ENCODE results near the gene RBM11. TPM values are rescaled to one million over a fixed set of nuclear protein-coding genes. Genes with fewer than 3 reads are reported as not detected.

Gene RBM11
- total RNA-seq, 2 experiments from 2014 or later, result 2.3 to 2.7 TPM

DNA sequence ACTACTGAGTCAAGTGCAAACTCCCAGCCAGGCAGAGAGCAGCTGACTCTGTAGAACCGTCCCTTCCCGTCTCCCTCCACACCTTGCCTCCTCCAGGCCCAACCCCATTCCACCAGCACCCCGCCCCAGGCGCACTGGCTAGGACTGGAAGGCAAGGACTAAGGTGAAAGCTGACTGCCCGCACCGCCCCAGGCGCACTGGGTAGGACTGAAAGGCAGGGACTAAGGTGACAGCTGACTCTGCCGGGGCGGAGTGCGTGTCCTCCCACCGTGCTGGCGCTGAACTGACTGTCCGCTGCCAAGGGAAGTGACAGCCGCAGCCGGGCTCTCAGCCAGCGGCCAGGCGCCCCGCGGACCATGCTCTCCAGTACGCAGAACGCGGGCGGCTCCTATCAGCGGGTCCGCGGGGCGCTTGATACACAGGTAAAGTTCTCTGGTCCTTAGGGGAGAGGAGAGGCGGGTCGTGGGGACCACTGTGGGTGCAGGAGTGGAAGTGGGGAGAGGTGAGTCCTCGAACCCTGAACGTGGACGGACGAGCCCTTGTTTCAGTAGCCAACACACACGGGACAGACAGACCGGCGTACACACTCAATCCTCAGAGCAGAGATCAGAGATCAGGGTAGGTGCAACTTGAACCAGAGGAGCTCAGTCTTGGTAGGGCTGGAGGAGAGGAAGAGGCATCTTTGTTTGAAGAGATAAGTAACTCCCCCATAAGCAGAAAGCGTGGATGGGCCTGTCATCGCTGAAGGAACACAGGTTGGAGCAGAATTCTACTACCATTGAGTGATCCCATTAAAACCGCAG, 58.0 kb downstream of the RBM11 start:
- POLR2A ChIA-PET, result no interaction called here
- intact Hi-C loops (cut with micrococcal nuclease), result no loop called here
- Mint-ChIP-seq H3K4me3 (no peak overlapping the region), H3K36me3 (ENCODE audit: low read depth) (no peaks in the 10 kb centered on the region), H3K27ac (no peak overlapping the region), H3K27me3 (peaks cover 22% of the 10 kb centered on the region), H3K4me1 (ENCODE audit: low read depth) (no peaks in the 10 kb centered on the region), H3K9me3 (no peaks in the 10 kb centered on the region)
- DNase-seq, result no peak
- CTCF ChIA-PET, result no interaction called here
- no peak for ATAC-seq
- TF ChIP-seq, protein P1, sequence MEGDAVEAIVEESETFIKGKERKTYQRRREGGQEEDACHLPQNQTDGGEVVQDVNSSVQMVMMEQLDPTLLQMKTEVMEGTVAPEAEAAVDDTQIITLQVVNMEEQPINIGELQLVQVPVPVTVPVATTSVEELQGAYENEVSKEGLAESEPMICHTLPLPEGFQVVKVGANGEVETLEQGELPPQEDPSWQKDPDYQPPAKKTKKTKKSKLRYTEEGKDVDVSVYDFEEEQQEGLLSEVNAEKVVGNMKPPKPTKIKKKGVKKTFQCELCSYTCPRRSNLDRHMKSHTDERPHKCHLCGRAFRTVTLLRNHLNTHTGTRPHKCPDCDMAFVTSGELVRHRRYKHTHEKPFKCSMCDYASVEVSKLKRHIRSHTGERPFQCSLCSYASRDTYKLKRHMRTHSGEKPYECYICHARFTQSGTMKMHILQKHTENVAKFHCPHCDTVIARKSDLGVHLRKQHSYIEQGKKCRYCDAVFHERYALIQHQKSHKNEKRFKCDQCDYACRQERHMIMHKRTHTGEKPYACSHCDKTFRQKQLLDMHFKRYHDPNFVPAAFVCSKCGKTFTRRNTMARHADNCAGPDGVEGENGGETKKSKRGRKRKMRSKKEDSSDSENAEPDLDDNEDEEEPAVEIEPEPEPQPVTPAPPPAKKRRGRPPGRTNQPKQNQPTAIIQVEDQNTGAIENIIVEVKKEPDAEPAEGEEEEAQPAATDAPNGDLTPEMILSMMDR (IDR thresholded peaks at IDR 0.05), result no peak

DNA sequence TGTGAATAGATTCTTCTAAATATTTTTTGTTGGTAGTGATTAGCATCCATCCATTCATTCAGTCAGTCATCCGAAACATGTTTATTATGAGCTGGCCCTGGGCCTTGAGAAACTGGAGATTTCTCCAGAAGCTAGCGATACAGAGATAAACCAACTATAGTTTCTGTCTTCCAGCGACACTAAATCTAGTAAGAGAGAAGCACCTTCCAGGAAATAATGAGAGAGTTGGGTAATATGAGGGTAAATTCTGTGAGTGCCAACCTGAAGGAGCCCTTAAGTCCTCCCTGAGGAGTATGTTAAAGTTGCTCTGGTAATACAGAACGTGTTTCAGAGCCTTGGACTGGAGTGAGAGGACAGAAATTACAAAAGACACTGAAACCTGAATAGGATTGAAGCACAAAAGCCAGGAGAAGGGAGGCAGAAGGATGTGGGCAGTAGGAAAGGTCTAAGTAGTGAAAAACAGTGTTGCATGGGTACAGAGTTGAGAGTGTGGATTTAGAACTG, 59.8 kb downstream of the RBM11 start:
- H3K4me1 Mint-ChIP-seq (ENCODE audit: low read depth), result no peaks in the 10 kb centered on the region
- CTCF ChIA-PET, result no interaction called here
- DNase-seq, result no peak

More for the DNA sequence above, 59.8 kb downstream of the RBM11 start:
- ATAC-seq, result no peak
- intact Hi-C loops (cut with micrococcal nuclease), result no loop called here
- no peak overlapping the region for H3K4me3 Mint-ChIP-seq
- H3K36me3 Mint-ChIP-seq (ENCODE audit: low read depth), result no peaks in the 10 kb centered on the region
- POLR2A ChIA-PET, result no interaction called here
- H3K27me3 Mint-ChIP-seq, result peaks cover 28% of the 10 kb centered on the region
- TF ChIP-seq, protein P1 (IDR thresholded peaks at IDR 0.05), result no peak
- H3K27ac Mint-ChIP-seq, result no peak overlapping the region
- no peaks in the 10 kb centered on the region for H3K9me3 Mint-ChIP-seq

Other genes starting within 250 kb of the RBM11 start
- gene LIPI, start 5.2 kb upstream of the RBM11 start, total RNA-seq, result not detected
- 10 to 100 TPM; 37.1 to 39.8 TPM for gene HSPA13, start 167.0 kb downstream of the RBM11 start, total RNA-seq

Data from activated CD8-positive, alpha-beta T cell treated with anti-CD3 and anti-CD28 coated beads for 36 hours (primary cell).